T-helper 17 cell (primary cell): ENCODE results near the gene PTPRN2. TPM values are rescaled to one million over a fixed set of nuclear protein-coding genes. Genes with fewer than 3 reads are reported as not detected.
A peak's percentile ranks its signal among the peaks of the same experiment; 100 is the strongest.
"Not testable (repeated sequence)": the region's sequence is repeated elsewhere in the genome, so short reads cannot be mapped to it uniquely, and the experiment has no call there.

Source experiments
- ATAC-seq: fragments of 150-1000 bp; cut with Tn5 transposase; 2 replicates; pipeline ENCODE4 v1.10.0; 2021; ENCODE audit warnings: mild to moderate bottlenecking, moderate library complexity
- DNase-seq, 3 donors: peaks; one replicate each; pipeline versions ENCODE4 v3.0.0 to v3.0.0-alpha.2; 2020 to 2021
- H3K9me3 ChIP-seq: one replicate; pipeline ENCODE4 v1.7.0; 2013; ENCODE audit warnings: low read length, mild to moderate bottlenecking; ENCODE audit not compliant: control insufficient read depth, poor library complexity, severe bottlenecking
- H3K27ac Mint-ChIP-seq: one replicate; pipeline ENCODE4 v1.8.0; 2022; ENCODE audit warnings: mild to moderate bottlenecking, moderate library complexity, mixed read lengths
- H3K27me3 Mint-ChIP-seq: one replicate; pipeline ENCODE4 v1.8.0; 2022; ENCODE audit warnings: mixed read lengths
- H3K36me3 Mint-ChIP-seq: one replicate; pipeline ENCODE4 v1.8.0; 2022; ENCODE audit warnings: low read depth, mixed read lengths
- H3K4me1 Mint-ChIP-seq: one replicate; pipeline ENCODE4 v1.8.0; 2022; ENCODE audit warnings: mild to moderate bottlenecking, mixed read lengths
- H3K4me3 Mint-ChIP-seq: one replicate; pipeline ENCODE4 v1.8.0; 2022; ENCODE audit warnings: mild to moderate bottlenecking, moderate library complexity, mixed read lengths
- total RNA-seq, 4 donors: library from RNA in 2 of 4; stranded (reverse) in 2 of 4; gene quantifications; one replicate each; pipeline ENCODE4 v1.2.3 and lab custom pipeline; 2022 to 2026

The PTPRN2 gene
- total RNA-seq, 2 donors from 2014 or later = 0.42 to 0.57 TPM

DNA sequence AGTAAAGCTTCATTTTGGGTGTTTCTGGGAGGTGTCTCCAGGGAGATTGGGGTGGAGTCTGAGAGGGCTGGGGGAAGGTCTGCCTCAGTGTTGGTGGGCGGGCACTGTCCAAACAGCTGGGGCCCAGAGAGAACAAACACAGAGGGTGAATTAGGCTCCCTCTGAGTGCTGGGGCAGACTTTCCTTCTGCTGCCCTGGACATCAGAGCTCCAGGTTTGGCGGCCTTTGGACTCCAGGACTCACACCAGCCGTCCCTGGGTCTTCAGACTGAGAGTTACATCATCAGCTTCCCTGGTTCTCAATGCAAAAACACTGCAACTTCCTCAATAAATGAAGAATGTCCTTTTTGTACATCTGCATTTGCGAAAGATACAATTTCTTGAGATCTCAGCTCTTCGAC, 427.4 kb downstream of the PTPRN2 start:
- no peak for ATAC-seq
- no peak overlapping the region for H3K27ac Mint-ChIP-seq
- no peaks in the 10 kb centered on the region for H3K27me3 Mint-ChIP-seq
- no peak overlapping the region for H3K4me3 Mint-ChIP-seq
- DNase-seq = no peak
- no peaks in the 10 kb centered on the region for H3K4me1 Mint-ChIP-seq
- no peaks in the 10 kb centered on the region for H3K9me3 ChIP-seq
- no peaks in the 10 kb centered on the region for H3K36me3 Mint-ChIP-seq

DNA sequence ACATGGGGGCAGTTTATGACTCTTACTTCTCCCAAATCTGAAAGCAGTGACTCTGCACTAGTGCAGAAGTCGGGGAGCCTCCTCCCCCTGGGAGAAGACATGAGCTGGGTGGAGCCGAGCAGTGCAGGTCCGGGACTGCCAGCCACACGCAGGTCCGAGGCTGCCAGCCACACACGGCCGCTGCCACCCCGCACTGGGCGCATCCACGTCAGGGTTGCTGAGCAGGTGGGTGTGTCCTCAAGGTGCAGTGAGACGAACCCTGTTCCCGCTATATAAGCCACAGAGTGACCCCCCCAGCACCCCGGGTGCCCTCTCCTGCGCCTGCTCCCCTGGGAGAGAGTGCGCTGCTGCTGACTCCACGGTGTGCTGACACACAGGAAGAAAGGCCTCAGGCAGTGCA, 430.2 kb downstream of the PTPRN2 start:
- H3K9me3 ChIP-seq = no peaks in the 10 kb centered on the region
- Mint-ChIP-seq H3K27ac (no peak overlapping the region), H3K4me3 (no peak overlapping the region), H3K27me3 (no peaks in the 10 kb centered on the region), H3K36me3 (no peaks in the 10 kb centered on the region), H3K4me1 (no peaks in the 10 kb centered on the region)
- ATAC-seq = no peak
- DNase-seq = no peak

DNA sequence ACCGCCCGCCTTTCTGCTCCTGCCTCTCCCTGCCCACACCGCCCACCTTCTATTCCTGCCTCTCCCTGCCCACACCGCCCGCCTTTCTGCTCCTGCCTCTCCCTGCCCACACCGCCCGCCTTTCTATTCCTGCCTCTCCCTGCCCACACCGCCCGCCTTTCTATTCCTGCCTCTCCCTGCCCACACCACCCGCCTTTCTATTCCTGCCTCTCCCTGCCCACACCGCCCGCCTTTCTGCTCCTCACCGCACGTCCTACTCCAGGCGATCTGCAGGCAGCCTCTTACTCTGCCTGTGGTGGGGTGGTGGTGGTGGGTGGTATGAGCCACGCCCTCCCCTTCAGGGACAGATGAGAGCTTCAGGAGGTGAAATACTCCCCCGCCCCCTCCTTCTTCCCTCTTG, 436.4 kb downstream of the PTPRN2 start:
- ATAC-seq, H3K4me3 Mint-ChIP-seq, H3K36me3 Mint-ChIP-seq, H3K27ac Mint-ChIP-seq, H3K9me3 ChIP-seq, H3K27me3 Mint-ChIP-seq, H3K4me1 Mint-ChIP-seq: not testable (repeated sequence)
- peak; percentile 12 to 35 (median 16) for DNase-seq

DNA sequence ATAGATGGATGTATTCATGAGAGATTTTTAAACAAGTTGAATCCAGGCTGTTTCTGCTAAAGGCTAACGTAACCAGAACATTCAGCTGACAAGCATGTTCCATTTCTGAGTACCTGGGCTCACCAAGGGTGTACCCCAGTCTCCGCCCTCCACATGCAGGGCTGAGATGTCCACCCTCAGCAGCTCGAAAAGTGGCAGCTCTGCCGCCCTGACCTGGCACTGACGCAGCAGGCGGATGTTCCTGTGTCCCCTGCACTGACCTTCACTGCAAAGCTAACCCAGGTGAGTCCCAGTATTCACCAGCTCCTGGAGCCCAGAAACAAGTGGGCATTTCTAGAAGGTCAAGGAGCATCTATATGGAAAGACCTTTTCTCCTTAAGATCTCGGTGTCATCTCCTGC, 437.4 kb downstream of the PTPRN2 start:
- Mint-ChIP-seq H3K27ac (no peak overlapping the region), H3K36me3 (no peaks in the 10 kb centered on the region), H3K27me3 (no peaks in the 10 kb centered on the region), H3K4me1 (no peaks in the 10 kb centered on the region), H3K4me3 (no peak overlapping the region)
- DNase-seq = no peak
- no peaks in the 10 kb centered on the region for H3K9me3 ChIP-seq
- no peak for ATAC-seq

DNA sequence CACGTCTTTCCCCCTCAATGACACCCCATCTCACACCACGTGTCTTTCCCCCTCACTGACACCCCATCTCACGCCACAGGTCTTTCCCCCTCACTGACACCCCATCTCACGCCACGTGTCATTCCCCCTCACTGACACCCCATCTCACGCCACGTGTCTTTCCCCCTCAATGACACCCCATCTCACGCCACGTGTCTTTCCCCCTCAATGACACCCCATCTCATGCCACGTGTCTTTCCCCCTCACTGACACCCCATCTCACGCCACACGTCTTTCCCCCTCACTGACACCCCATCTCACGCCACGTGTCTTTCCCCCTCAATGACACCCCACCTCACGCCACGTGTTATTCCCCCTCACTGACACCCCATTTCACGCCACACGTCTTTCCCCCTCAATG, 440.2 kb downstream of the PTPRN2 start:
- H3K9me3 ChIP-seq, H3K27ac Mint-ChIP-seq, ATAC-seq, H3K36me3 Mint-ChIP-seq, DNase-seq, H3K4me1 Mint-ChIP-seq, H3K27me3 Mint-ChIP-seq, H3K4me3 Mint-ChIP-seq: not testable (repeated sequence)

DNA sequence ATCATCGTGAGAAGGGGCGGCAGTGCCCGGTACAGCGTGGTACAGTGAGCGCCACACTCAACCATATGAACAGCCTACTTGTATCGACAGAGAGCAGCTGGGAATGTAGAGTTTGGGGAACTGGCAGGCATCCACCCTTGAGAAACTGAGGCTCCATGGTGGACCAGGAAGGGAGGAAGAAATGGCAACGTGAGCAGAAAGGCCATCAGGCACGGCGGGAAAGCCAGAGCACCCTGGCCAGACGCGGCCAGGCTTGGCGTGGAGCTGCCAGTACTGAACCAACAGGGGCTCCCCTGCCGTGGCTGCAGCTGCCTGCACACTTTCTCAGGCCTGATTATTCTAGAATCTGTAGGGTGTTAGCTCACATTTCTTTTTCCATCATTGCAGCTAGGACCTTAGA, 442.3 kb downstream of the PTPRN2 start:
- Mint-ChIP-seq H3K4me1 (no peaks in the 10 kb centered on the region), H3K4me3 (no peak overlapping the region), H3K27me3 (no peaks in the 10 kb centered on the region), H3K36me3 (no peaks in the 10 kb centered on the region), H3K27ac (no peak overlapping the region)
- no peaks in the 10 kb centered on the region for H3K9me3 ChIP-seq
- no peak for ATAC-seq
- no peak for DNase-seq

DNA sequence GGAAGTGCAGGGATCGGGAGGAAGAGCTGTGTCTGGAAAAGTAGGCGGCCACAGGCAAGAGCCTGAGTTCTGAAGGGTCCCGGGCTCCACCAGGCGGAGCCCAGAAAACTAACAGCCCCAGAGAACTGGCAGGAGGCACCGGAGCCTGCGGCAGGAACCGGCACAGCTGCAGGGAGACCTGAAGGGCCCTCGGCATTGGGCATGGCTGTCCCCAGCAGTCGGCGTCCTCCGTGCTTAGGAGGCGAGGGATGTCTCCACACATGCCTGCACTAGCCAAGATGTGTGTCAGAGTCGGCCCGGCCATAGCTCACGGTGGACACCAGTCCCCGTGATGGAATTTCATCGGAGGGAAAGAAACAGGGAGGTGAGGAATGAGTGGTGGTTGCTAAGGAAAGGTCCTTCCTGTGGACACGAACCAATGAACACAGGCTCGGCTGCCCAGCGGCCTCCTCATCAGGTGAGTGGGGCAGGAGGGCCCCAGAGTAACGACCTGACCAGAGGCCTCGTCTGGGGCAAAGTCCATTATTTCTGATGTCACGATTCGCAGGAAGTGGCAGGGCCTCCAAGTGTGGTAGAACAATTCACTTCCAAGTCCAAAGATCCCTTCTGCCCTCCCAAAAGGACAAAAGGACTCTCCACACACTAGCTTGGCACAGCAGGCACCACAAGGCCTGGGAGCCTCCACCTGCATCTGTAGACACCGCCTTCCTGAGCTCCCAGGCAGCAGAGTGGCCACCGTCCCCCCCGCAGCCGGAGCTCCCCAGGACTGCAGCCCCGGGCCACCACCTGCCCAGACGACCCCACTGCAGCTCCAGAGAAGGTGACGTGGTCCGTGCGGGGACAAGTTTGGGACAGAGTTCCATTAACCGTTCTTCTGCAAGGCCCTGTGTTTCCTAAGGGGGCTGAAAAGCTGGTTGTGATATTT, 444.2 kb downstream of the PTPRN2 start:
- no peaks in the 10 kb centered on the region for H3K9me3 ChIP-seq
- no peaks in the 10 kb centered on the region for H3K36me3 Mint-ChIP-seq
- no peak overlapping the region for H3K27ac Mint-ChIP-seq
- DNase-seq (no peak), ATAC-seq (no peak)
- no peaks in the 10 kb centered on the region for H3K27me3 Mint-ChIP-seq
- H3K4me1 Mint-ChIP-seq = no peaks in the 10 kb centered on the region
- H3K4me3 Mint-ChIP-seq = no peak overlapping the region

DNA sequence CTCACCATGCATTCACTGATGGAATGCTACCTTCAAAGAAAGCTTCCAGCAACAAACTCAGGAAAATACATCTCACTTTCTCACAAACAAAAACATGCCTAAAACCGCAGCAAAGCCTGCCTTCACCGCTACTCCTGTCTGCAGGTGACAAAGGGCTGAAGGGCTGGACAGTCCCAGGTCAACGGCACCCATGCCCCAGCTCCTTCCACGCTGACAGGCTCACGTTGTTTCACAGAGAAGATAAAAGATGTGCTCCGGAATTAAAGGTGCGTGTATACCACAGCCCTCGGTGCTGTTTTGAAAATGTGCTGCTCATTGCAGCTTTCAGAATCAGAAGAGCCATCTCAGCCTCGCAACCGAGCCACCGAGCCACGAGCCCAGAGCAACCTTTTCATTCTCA, 445.0 kb downstream of the PTPRN2 start:
- no peak for ATAC-seq
- Mint-ChIP-seq H3K4me1 (no peaks in the 10 kb centered on the region), H3K27ac (no peak overlapping the region), H3K4me3 (no peak overlapping the region), H3K27me3 (no peaks in the 10 kb centered on the region), H3K36me3 (no peaks in the 10 kb centered on the region)
- H3K9me3 ChIP-seq = no peaks in the 10 kb centered on the region
- DNase-seq = no peak

DNA sequence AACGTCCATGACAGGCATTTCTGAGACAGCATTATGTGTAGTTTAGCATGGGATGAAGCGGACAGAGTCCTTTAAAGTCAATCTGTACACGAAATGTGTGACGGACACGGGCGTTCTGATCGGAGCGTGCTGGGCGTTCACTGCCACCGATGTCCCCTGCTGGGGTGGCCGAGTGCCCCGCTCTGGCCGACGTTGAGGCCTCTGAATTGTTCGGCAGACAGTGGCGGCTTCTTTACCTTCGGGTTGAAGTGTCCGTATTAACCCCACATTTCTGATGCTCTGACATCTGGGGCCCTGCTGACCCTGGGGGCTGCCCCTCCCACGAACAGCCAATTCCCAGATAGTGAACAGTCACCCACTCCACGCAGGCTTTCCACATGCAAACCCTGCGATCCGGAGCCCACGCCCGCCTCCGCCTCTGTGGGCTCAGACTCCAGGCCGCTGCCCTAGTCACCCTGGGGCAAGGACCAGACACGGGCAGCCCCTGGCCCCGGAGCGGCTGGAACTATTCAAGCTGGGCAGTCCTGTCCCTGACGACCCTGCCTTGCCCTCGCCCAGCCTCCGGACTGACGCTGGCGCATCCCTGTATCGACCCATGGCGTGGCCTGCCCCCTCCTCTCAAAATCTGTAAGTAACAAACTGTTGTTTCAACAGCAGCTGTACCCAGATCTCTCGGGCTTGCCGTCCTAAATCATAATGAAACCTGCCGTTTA, 445.7 kb downstream of the PTPRN2 start:
- H3K4me1 Mint-ChIP-seq = no peaks in the 10 kb centered on the region
- no peak overlapping the region for H3K4me3 Mint-ChIP-seq
- no peaks in the 10 kb centered on the region for H3K27me3 Mint-ChIP-seq
- DNase-seq = no peak
- no peak for ATAC-seq
- no peak overlapping the region for H3K27ac Mint-ChIP-seq
- H3K36me3 Mint-ChIP-seq = no peaks in the 10 kb centered on the region
- no peaks in the 10 kb centered on the region for H3K9me3 ChIP-seq

DNA sequence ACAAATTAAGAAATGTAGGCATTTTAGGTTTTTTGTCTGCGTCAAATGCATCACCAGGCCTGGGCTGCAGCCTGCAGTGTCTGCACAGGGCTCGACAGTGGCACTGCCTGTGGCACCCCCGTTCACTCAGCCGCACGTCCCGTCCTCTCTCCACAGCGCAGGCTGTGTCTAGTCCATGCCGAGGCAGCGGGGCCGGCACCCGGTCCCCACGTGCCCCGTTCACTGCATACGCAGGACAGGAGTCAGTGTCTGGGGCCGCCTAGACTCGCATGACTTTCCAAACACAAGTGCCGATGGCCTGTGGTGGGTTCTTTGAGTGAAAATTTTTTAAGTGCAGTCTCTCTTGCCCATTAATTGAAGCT, 446.4 kb downstream of the PTPRN2 start:
- Mint-ChIP-seq H3K27ac (no peak overlapping the region), H3K4me3 (no peak overlapping the region), H3K4me1 (no peaks in the 10 kb centered on the region), H3K36me3 (no peaks in the 10 kb centered on the region), H3K27me3 (no peaks in the 10 kb centered on the region)
- no peaks in the 10 kb centered on the region for H3K9me3 ChIP-seq
- ATAC-seq (no peak), DNase-seq (no peak)

DNA sequence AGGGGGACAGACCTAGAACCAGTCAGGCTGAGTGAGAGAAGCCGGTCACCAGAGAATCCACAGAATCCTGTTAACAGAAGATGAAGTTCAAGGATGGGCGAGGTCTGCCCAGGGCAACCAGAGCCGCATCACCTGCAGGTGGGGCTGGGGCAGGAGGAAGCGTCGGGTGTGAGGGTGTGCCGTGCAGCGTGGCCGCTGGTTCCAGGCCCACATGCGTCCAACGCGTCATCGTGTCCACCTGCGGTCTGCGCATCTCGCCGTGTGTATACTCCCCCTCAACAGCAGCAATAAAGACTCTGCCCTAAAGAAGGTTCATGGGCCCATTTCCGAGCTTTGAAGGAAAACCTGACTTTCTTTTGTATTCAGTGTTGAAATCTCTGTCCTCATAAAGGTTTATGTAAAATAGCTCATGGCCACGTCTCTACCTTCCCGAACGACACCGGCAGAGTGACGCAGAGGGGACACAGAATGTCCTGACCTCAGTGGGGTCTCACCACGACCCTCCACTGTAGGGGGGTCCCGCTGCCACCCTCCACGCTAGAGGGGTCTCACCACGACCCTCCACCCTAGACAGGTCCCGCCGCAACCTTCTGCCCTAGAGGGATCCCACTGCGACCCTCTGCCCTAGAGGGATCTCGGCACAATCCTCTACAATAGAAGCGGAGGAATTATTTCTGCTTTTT, 446.9 kb downstream of the PTPRN2 start:
- Mint-ChIP-seq H3K27me3 (no peaks in the 10 kb centered on the region), H3K36me3 (no peaks in the 10 kb centered on the region), H3K4me3 (no peak overlapping the region), H3K27ac (no peak overlapping the region), H3K4me1 (no peaks in the 10 kb centered on the region)
- no peaks in the 10 kb centered on the region for H3K9me3 ChIP-seq
- DNase-seq (no peak), ATAC-seq (no peak)

DNA sequence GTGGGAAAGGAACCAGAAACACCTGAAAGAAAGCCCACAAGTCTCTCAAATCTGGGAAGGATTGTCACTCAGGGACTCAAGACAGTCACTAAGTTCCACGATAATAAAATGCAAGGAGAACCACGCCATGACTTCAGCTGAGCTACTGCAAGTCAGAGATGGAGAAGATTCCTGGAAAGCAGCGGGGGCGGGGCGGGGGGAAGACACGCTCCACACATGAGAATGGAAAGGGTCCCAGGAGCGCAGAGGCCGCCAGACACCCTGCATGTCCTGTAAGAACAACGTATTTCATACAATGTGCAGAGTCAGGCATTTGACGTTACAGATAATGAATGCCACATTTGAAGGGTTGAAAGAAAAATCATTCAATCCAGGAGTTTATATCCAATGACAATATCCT, 448.1 kb downstream of the PTPRN2 start:
- H3K4me3 Mint-ChIP-seq = no peak overlapping the region
- H3K4me1 Mint-ChIP-seq = no peaks in the 10 kb centered on the region
- no peak overlapping the region for H3K27ac Mint-ChIP-seq
- DNase-seq = no peak
- H3K9me3 ChIP-seq = no peaks in the 10 kb centered on the region
- no peaks in the 10 kb centered on the region for H3K36me3 Mint-ChIP-seq
- H3K27me3 Mint-ChIP-seq = no peaks in the 10 kb centered on the region
- ATAC-seq = no peak

DNA sequence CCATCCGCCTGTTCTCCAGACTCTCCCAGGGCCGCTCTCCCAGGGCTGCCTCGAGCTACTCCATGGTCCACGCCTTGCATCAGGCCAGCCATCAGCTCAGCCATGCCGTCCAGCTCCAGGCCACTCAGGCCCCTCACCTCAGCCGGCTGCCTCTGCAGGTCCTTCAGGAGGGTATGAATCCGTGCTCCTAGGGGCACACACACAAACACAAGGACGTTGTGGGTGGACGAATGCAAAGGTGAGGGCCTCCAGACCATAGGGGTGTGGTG, 449.4 kb downstream of the PTPRN2 start:
- H3K9me3 ChIP-seq = no peaks in the 10 kb centered on the region
- no peaks in the 10 kb centered on the region for H3K27me3 Mint-ChIP-seq
- DNase-seq = no peak

More for the DNA sequence above, 449.4 kb downstream of the PTPRN2 start:
- no peak overlapping the region for H3K4me3 Mint-ChIP-seq
- H3K36me3 Mint-ChIP-seq = no peaks in the 10 kb centered on the region
- no peaks in the 10 kb centered on the region for H3K4me1 Mint-ChIP-seq
- ATAC-seq = no peak
- H3K27ac Mint-ChIP-seq = no peak overlapping the region
